Calu3 (cell line): ENCODE measurements around the gene ALK. TPM values are rescaled to one million over a fixed set of nuclear protein-coding genes. Genes with fewer than 3 reads are reported as not detected.

Experiments used
- BruUV-seq: library from RNA; stranded (reverse); fragments of 400-500 nt; replicated peaks from 2 replicates; lab custom pipeline; 2021; lab: Mats Ljungman, UMichigan
- CTCF ChIA-PET: fragments of 300-600 bp; sonication (Branson Sonifier 250); formaldehyde crosslinking; loops from one replicate; lab custom pipeline; 2022; ENCODE audit warnings: antibody characterized with exemption; lab: Charles Lee
- DNase-seq: peaks from one replicate; pipeline ENCODE4 v3.0.0; 2022
- H3K27ac Mint-ChIP-seq: one replicate; pipeline ENCODE4 v1.8.0; 2022; ENCODE audit warnings: mixed read lengths; ENCODE audit not compliant: unreplicated experiment
- H3K27me3 Mint-ChIP-seq: one replicate; pipeline ENCODE4 v1.8.0; 2022; ENCODE audit warnings: mixed read lengths; ENCODE audit not compliant: unreplicated experiment
- H3K36me3 Mint-ChIP-seq: one replicate; pipeline ENCODE4 v1.8.0; 2022; ENCODE audit warnings: mild to moderate bottlenecking, moderate library complexity, mixed read lengths; ENCODE audit not compliant: insufficient read depth, unreplicated experiment
- H3K4me1 Mint-ChIP-seq: one replicate; pipeline ENCODE4 v1.8.0; 2022; ENCODE audit warnings: mild to moderate bottlenecking, low read depth, mixed read lengths; ENCODE audit not compliant: unreplicated experiment
- H3K4me3 Mint-ChIP-seq: one replicate; pipeline ENCODE4 v1.8.0; 2022; ENCODE audit warnings: mild to moderate bottlenecking, low read depth, moderate library complexity, mixed read lengths; ENCODE audit not compliant: unreplicated experiment
- H3K9me3 Mint-ChIP-seq: one replicate; pipeline ENCODE4 v1.8.0; 2022; ENCODE audit warnings: low read depth, mixed read lengths; ENCODE audit not compliant: unreplicated experiment
- intact Hi-C: fragments of 100-400 bp; cut with micrococcal nuclease; formaldehyde crosslinking; loops from one replicate; pipeline ENCODE4 v1.10.0; 2022; ENCODE audit not compliant: unreplicated experiment
- total RNA-seq: library from RNA; stranded (reverse); gene quantifications from 2 replicates; pipeline ENCODE4 v1.2.3, GENCODE V29; 2022
- TF ChIP-seq, protein P1 (sequence below): fragments of 200-600 bp; IDR thresholded peaks from one replicate; pipeline ENCODE4 v1.8.0; 2022; ENCODE audit warnings: antibody characterized with exemption; ENCODE audit not compliant: unreplicated experiment

The ALK gene
- total RNA-seq, 1 experiment from 2014 or later, result not detected

DNA sequence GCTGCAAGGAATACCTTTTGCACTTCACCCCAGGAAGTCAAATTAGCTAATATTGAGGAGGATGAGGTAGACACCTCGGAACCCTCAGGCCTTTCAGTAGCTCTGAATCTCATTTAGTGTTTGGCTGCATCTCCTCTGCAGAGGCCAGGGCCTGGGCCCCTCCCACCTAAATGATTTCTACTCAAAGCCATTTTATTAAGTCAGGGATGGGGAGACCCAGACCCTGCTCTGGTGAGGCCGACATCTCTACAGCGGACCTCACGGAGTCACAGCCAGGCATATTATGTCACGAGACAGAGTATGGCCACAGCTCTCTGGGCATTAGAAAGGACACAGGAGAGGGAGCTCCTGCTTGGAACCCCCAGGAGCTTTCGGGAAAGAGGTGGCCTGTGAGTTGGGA, 305.5 kb downstream of the ALK start:
- TF ChIP-seq, protein P1, sequence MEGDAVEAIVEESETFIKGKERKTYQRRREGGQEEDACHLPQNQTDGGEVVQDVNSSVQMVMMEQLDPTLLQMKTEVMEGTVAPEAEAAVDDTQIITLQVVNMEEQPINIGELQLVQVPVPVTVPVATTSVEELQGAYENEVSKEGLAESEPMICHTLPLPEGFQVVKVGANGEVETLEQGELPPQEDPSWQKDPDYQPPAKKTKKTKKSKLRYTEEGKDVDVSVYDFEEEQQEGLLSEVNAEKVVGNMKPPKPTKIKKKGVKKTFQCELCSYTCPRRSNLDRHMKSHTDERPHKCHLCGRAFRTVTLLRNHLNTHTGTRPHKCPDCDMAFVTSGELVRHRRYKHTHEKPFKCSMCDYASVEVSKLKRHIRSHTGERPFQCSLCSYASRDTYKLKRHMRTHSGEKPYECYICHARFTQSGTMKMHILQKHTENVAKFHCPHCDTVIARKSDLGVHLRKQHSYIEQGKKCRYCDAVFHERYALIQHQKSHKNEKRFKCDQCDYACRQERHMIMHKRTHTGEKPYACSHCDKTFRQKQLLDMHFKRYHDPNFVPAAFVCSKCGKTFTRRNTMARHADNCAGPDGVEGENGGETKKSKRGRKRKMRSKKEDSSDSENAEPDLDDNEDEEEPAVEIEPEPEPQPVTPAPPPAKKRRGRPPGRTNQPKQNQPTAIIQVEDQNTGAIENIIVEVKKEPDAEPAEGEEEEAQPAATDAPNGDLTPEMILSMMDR, result no peak
- no peak overlapping the region for H3K27ac Mint-ChIP-seq
- H3K4me3 Mint-ChIP-seq, result no peak overlapping the region
- H3K36me3 Mint-ChIP-seq, result no peaks in the 10 kb centered on the region
- peaks cover 87% of the 10 kb centered on the region for H3K27me3 Mint-ChIP-seq
- H3K4me1 Mint-ChIP-seq, result no peaks in the 10 kb centered on the region
- intact Hi-C loops, result no loop called here
- H3K9me3 Mint-ChIP-seq, result no peaks in the 10 kb centered on the region
- CTCF ChIA-PET, result no interaction called here
- DNase-seq, result no peak
- BruUV-seq, result no TSS peak

DNA sequence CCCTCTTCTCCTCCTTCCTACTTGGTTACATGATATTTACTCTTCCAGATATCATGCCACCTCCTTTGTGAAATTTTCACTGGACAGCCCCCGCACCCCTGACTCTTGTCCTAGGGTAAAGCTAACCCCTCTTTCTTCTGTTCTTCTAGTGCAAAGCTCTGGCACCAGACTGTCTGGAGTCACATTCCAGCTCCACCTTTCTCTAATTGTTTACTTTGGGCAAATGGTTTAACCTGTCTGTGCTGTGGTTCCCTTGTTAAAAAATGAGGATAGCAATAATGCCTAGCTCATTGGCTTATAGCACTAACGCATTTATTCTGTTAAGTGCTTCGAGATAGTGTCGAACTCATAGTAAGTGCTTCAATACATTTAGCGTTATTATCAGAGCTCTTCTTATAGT, 306.2 kb downstream of the ALK start:
- DNase-seq, result no peak
- TF ChIP-seq, protein P1, result no peak
- no peak overlapping the region for H3K4me3 Mint-ChIP-seq
- H3K27ac Mint-ChIP-seq, result no peak overlapping the region
- H3K36me3 Mint-ChIP-seq, result no peaks in the 10 kb centered on the region
- CTCF ChIA-PET, result no interaction called here
- H3K27me3 Mint-ChIP-seq, result peaks cover 88% of the 10 kb centered on the region
- intact Hi-C loops, result no loop called here
- no peaks in the 10 kb centered on the region for H3K9me3 Mint-ChIP-seq
- H3K4me1 Mint-ChIP-seq, result no peaks in the 10 kb centered on the region
- BruUV-seq, result no TSS peak

DNA sequence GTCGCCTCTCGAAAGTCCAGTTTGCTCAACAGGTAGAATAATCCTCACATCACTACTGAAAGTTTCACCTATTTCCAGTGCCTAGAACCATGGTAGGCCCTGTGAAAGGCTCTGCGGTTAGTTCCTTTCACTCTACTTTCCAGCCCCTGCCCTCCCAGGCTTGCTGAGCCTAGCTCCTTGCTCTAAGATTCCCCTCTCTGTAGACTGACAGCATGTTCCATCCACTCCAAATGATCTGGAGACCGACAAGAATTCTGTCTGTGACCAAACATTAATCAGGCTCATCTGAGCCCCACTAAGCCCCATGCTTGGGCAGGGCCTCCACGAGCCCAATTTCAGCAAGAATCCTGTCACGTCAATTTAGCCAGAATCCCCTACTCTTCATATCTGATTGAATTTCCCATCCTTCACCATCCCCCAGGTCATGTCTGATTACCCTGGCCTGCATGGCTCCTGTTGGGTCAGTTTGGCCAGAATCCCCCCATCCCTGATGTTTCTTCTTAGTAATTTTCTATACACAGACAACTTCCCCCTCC, 307.0 kb downstream of the ALK start:
- no peak for DNase-seq
- no peak overlapping the region for H3K4me3 Mint-ChIP-seq
- CTCF ChIA-PET, result no interaction called here
- BruUV-seq, result no TSS peak
- no peaks in the 10 kb centered on the region for H3K4me1 Mint-ChIP-seq
- no peak overlapping the region for H3K27ac Mint-ChIP-seq
- no peaks in the 10 kb centered on the region for H3K9me3 Mint-ChIP-seq
- peaks cover 88% of the 10 kb centered on the region for H3K27me3 Mint-ChIP-seq
- TF ChIP-seq, protein P1, result no peak
- no peaks in the 10 kb centered on the region for H3K36me3 Mint-ChIP-seq
- intact Hi-C loops, result no loop called here

- Mint-ChIP-seq H3K4me1 (no peaks in the 10 kb centered on the region), H3K27ac (no peak overlapping the region), H3K4me3 (no peak overlapping the region), H3K9me3 (no peaks in the 10 kb centered on the region), H3K27me3 (peaks cover 86% of the 10 kb centered on the region), H3K36me3 (no peaks in the 10 kb centered on the region)
- CTCF ChIA-PET, result no interaction called here
- no peak for DNase-seq
- BruUV-seq, result no TSS peak
- TF ChIP-seq, protein P1, result no peak
- intact Hi-C loops, result no loop called here
Observed at GRCh38 chr2:29613792-29614266, 307.6 kb downstream of the ALK start.
